Stimulated activated CD8-positive, alpha-beta memory T cell treated with anti-CD3 and anti-CD28 coated beads, Interleukin-12 subunit alpha, Interleukin-12 subunit beta, amount 100 ng/mL, for 24 hours (primary cell): ENCODE measurements around the gene DGKB.

Source experiments
- DNase-seq: peaks from one replicate; pipeline ENCODE4 v3.0.0-alpha.2; 2020; ENCODE audit errors: extremely low read depth

Gene DGKB

DNA sequence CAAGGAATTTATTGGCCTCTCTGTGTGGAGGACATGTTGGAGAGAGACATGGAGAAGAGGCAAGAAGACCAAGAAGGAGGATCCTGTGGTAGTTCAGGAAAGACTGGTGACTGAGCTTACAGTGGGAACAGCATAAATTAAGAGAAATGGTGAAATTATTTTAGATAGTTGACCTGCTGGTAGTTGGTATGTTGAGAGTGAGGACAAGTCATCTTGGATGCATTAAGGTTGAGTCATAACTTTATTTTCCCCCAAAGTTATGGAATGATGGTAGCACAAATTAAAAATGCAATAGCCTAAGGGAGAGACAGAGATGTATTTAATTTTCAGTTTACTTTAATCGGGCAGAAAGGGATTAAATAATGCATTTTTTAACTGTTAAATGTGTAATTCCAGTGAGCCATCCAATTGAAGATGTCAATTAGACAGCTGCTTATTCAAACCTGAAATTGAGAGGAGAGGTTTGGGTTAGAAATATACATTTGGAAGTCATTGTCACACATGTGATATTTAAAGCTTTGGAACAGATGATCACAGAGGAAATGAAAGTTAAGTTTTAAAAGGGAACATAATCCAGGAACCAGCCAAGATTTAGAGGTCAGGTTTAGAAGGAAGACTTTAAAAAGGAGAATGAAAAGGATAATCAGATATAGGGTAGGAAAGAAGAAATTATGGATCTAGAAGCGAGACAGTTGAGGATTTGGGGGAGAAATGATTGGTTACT is 80.6 kb downstream of the DGKB start:
- DNase-seq = no peak

DNA sequence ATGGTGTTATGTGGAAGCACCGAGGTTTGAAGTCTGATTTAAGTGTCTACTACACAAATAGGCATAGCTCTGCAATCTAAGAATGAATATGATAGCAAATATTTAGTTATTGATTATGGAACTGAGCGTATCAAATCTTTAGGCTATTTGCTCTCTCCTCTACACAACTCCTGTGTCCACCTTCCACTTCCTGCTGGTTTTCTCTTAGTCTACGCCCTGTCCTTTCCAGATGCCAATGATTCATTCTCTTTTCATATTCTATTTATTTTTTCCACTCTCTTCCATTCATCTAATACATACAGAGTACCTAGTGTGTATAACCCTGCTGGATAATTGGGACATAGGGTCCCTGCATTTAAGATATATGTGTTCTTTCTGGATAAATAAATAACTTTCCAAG is 83.7 kb downstream of the DGKB start:
- DNase-seq = no peak

DNA sequence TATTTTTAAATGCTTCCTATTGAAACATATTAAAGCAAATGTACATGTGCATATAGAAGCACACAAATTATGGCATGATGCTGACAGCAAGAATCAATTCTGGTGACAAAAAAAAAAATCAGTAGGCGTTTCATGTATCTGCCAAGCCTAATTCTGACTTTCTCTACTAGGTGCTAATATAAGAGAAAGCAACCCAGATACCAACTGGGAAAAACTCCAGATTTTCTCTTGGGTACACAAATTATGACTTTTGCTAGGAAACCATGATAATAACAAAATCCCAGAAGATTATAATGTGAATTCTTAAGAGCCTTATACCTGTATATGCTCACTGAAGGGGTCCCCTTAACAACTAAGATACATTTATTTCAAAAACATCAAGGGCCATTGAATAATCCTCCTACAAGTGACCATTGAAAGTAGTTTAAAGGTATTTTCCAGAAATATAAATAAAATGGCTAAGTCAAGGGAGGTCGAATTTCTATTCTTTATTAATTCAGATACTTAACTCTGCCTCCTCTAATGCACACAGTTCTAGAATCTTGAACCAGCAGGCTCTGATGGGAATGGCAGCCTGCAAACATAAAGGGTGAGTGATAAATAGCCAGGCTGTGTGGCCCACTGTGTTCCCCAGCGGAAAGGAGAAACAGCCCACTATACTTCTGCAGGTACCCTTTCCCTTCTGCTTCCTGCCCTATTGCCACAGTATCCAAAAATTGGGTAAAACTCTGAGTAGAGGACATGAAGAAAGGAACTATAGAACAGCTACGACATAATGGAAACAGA is 84.5 kb downstream of the DGKB start:
- DNase-seq = no peak

DNA sequence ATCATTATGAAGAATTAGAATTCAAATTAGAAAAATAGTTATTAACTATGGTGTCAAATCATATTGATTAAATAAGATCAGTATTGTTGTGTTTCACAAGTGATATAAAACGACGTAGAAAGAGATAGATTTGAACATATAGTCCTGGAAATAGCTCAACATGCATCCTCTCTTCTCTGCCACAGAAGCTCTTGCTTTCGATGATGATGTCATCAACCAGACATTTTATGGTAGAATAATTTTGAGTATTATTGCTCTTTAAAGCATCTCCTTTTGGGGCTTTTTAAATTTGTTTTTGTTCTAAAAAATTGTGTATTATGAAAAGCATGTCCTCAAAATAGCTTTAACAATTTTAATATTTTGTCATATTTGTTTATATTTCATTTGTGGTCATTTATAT is 95.0 kb downstream of the DGKB start:
- no peak for DNase-seq

DNA sequence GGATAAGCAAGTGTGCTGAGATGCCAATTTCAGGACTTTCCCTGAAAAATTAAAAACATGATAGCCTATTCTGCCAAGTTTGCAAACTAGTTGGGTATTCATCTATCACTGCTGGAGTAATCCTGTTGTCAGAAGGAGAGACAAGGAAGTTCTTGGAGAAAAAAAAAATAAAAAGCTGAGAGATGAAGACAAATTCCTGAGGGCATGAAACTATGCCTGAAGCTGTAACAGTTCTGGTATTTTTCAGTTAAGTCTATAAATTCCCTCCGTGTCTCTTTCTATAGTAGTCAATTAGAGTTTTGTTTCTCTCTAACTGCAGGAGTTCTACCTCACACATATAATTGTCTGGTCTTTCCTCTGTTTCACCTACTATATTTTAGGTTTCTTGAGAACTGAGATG is 95.7 kb downstream of the DGKB start:
- DNase-seq = no peak

DNA sequence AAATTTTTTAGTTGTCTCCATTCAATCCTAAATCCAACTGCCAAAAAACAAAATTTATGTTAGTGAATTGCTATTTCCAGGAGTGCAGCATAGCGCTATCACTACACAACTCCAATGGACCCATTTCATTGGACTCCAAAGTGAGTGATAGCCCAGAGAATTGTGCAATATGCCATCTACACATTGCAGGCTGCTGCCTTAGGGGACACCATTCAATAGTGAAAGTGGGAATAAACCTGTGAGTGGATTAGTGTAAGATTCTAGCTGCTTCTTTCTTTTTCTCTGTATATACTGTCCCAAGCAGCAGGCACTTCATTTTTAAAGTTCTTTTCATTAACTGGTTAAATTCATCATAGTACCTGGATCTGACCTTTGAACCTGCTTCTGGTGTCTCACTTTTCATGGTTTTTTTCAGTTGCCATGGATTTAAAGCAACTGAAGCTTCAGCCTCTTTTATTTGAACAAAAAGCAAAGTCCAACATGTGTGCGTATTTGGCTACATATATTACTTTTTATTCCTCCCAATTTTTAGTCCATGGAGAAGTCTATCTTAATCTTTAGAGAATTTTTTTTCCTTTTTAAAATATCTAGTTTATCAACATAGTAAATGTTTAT is 97.3 kb downstream of the DGKB start:
- DNase-seq = no peak

DNA sequence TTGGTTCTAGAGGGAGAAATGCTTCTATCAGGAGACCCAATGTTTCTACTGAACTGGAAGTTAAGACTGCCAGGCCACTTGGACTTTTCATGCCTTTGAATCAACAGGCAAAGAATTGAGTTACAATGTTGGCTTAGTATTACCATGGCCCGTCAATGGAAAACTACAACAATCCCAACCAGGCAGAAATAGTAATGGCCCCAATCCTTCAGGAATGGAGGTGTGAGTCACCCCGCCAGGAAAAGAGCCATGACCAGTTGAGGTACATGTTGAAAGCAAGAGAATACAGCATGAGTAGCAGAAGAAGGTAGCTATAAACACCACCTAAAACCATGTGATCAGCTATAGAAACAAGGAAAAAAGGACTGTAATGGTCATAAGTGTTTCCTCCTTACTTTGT is 101.9 kb downstream of the DGKB start:
- no peak for DNase-seq

DNA sequence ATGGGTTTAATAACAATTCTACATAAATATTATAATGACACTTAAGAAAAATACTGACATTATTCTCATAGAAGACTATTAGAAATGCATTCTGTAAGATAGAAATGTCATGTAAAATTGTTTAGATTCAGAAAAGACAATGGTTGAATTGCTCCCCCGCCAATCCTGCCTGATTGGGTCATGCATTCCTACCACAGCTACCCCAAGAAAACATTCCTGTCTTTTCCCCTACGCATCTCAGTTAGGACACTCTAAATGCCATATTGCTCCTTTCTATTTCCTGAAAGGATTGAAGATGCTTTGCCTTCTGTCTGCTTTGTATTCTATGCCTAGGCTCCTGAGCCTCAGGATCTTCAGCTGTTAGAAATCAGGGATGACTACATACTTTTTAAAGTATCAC is 109.4 kb downstream of the DGKB start:
- no peak for DNase-seq

DNA sequence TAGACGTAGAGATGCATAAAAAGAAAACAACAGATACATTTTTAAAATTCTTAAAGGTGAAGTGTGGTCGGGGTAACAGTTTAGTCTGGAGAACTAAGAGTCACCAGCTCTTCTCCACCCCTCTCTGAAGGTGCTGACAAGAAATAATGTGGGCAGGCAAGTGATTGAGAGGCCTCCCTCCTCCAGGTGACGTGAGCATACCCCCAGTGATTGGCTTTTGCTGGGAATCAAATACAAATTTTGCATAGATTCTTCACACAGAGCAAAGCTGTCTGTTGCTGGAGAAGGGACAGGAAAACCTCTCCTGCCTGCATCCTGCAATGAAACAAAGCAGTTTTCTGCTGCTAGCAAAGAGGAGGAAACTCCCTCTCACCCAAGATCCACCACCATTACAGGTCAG is 115.0 kb downstream of the DGKB start:
- DNase-seq = no peak

DNA sequence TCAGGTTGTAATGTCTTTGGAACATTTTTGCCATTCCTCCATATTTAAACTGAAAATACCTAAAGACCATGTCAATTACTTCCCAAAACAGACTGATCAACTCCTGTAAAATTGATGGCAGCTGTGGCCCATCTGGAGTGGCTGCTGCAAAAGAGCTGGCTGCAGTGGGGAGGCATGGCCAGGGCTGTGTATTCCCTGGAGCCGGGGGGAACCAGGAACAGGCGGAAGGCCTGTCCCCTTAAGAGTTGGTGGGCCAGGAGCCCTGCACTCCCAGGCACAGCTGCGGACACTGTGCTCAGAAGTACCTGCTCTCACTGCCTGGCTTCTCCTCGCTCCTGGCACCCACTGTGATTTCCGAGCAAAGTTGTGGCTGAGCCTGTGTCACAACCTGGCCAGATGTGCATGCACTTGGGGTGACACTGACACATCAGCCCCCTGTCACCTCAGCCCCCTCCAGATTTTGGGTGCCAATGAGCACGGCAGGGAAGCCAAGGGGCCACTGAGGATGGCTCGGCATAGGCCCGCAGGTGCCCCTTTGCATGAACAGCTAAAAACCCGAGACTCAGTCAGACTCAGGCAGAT is 116.1 kb downstream of the DGKB start:
- no peak for DNase-seq

DNA sequence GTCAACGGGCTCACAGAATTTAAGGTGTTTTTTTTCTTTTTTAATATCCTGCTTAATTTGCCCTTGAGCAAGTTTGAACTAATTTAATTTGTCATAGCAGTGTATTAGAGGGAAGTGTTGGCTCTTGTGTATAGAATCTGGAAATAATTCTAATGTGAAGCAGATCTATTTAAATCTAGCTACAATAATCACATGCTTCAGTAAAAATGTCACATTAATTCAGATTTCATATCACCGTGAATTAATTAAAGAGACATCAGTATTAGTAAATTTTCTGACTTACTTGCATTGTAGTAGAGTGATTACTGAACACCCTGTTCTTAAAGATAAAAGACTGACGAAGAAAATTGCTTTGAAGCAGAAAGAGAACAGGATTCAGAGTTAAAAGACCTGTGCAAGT is 124.7 kb downstream of the DGKB start:
- DNase-seq = no peak

DNA sequence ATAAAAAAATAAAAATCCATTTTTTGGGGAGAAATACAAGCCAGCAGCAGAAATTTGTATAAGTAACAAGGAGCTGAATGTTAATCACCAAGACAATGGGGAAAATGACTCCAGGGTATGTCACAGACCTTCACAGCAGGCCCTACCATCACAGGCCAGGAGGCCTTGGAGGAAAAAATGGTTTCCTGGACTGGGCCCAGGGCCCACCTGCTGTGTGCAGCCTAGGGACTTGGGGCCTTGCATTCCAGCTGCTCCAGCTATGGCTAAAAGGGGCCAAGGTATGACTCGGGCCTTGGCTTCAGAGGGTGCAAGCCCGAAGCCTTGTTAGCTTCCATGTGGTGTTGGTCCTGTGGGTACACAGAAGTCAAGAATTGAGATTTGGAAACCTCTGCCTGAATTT is 126.3 kb downstream of the DGKB start:
- DNase-seq = no peak

DNA sequence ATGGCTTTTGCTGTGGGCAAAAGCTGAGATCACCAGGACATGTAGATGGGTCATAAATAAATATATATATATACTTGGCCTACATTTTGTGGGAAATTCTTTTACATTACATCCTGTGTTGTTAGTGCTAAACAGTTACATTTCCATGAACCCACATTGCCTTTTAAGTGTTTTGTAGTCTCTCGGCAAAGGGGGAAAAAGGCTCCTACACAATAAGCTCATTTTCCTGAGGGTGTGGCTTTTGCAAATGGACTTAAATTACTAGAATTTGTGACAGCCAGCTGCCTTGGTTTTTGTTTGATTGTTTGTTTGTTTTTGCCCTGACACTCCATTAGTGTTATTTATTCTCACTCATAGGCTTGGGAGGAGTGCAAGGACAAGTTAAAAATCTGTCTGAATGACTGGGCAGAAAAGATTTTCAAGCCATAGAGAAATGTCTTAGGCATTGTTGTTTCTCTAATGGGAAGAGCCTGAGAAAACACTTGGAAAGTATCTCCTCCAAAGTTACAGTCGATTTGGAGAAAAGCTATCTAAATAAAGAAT is 128.8 kb downstream of the DGKB start:
- DNase-seq = no peak

DNA sequence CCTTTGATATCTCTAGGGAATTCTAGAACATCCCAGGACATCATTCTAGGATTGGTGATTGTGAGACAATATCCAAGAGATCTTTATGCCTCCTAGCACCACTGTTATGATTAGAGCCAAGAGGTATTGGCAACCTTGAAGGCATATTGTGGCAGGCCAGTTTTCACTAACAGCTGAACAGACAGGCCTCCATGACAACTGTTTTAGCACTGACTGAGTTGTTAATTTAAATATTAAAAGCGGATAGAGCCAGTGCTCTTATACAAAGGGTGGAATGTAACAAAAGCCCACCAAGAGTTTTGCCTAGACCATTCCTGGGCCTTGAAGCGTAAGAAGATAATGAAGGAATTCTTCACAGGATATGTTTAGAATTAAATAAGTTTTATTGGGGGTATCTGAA is 131.9 kb downstream of the DGKB start:
- no peak for DNase-seq

DNA sequence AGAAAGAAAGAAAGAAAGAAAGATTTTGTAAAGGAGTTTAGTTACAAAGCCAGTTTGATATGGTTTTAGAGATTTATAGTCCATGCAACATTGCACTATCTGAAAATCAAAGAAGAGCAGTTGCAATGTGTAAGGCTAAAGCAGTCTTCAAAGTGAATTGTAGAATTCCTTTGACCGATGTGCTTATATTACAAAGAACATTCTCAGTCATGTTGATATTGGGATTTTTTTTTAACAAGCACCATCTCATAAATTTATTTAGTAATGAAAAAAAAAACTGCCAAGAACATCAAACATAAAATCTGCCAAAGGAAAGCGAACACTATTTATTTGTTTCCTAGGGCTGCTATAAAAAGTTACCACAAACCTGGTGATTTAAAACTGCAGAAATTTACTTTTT is 133.3 kb downstream of the DGKB start:
- DNase-seq = no peak

DNA sequence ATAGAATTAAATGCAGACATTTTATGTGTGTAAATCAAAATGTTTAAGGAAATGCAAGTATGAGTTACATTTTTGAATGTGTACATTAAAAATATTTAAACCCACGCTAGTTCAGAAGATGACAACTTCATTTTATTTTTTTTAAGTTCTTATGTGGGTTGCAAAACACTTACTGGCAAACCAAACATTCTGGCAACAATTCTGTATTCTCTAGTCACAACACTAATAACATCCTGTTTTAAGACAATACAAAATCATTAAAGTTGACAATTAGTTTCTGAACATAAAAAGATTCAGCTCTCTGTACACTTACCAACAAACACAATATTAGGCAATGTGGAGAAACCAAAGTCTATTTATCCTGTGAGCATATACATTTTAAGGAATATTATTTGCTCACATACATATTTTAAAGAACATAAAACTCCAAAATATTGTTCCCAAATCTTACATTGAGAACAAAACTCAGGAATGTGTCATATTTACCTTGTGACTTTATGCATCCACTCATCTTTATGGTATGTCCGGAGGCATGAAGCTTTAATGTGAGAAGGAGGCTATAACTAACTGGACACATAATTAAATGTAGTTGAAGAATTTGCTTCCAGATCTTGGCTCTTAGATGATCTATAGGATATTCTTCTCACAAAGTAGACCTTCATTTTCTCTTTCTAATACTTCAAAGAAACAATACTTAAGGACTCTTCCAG is 134.7 kb downstream of the DGKB start:
- no peak for DNase-seq

DNA sequence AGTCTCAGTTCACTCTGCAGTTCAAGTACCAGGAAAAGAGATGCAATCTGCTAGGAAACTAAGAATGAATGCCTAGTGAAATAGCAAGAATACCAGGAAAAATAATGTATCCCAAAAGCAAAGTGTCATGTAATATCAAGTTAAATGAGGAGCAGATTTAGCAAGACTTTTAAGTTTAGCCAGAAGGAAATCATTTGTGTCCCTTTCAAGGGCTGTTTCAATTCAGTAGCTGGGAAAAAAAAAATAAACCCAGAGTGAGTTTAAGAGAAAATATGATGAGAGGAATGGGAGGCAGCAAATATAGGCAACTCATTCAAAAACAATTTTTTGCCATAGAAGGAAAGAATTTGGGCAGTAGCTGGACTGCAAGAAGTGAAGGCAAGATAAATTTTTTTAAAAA is 135.8 kb downstream of the DGKB start:
- no peak for DNase-seq

DNA sequence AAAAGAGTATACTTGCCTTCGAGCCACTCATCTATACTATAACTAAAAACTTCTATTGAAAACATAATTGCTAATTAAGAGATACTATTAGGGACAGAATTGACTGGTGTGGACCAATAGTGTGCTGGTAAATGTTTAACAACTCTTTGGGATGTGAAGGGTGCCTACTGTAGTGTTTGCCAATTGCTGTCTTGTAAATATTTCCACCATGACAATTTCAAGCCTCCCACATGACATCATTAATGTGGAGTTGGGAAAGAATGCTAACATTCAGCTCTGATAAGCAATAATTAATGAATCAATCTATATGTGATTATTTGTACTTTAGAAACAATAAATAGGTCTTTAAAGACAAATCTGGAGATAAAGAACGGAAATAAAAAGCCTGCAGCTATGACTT is 136.8 kb downstream of the DGKB start:
- no peak for DNase-seq

DNA sequence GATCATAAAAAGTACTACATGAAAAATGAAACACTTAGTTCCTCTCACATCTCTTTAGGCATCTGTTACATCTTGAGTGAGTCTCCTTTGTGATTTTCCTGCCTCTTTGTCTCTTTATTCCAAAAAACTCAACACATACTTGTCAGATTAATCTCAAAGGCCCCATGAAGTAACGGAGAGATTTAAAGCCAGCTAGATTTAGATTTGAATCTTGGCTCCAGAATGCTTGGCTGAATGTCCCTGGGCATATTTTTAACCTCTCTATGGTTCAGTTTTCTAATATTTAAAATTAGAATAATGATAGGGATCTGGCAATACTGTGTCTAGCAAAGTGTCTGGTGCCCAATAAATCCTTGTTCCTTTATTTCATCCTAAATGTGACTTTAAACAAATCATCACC is 140.0 kb downstream of the DGKB start:
- DNase-seq = no peak

DNA sequence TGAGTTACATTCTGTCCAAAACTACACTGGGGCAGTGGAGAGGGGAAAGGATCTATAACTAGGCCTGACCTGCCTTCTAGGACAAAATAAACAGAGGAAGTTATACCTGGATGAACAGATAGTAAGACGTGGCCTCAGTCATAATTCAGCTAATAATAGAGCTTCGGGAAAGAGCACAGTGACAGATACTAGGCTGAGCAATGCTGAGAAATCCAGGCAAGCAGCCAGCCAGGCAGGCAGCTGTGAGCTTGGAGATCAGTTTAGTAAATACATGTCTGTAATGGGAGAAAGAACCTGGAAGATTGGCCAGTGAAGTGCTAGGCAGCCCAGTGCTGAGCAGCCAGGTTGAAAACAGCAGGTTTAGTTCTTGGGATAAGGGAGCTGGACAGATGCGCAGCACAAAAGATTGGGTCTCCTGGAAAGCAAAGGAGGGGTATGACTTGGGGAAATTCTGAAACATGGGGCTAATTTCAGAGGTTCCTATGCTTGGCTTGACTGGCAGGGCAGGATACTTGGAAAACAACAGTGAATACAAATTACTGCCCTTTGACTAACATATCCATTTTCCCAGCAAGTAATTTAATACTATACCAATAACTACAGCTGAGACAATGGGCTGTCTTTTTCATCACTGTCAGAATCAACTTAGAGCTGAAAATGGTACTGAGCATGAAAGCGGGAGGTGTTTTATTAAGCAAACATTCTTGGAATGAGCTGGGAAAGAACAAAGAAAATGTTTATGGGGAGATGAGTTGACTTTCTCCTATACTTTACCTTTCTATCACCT is 140.8 kb downstream of the DGKB start:
- no peak for DNase-seq
